Epithelial cell of proximal tubule (primary cell): ENCODE results near the gene TRPV6. TPM values are rescaled to one million over a fixed set of nuclear protein-coding genes. Genes with fewer than 3 reads are reported as not detected.

Source experiments
- DNase-seq: peaks from one replicate; pipeline ENCODE4 v3.0.0-alpha.2; 2011; ENCODE audit warnings: low read depth
- H3K4me3 ChIP-seq: 2 replicates; pipeline ENCODE4 v1.5.1; 2011; ENCODE audit warnings: low read depth, mild to moderate bottlenecking, low read length
- total RNA-seq: library from RNA; depleted of rRNA; stranded (reverse); fragments of >200 nt; gene quantifications from 2 replicates; pipeline ENCODE4 v1.2.3, GENCODE V29; 2015
- TF ChIP-seq, protein P1 (sequence below): conservative IDR thresholded peaks from 2 replicates; pipeline ENCODE4 v1.5.1; 2012; ENCODE audit warnings: low read depth, mild to moderate bottlenecking, low read length

The TRPV6 gene
- total RNA-seq, 1 donor from 2014 or later: 0.06 TPM

DNA sequence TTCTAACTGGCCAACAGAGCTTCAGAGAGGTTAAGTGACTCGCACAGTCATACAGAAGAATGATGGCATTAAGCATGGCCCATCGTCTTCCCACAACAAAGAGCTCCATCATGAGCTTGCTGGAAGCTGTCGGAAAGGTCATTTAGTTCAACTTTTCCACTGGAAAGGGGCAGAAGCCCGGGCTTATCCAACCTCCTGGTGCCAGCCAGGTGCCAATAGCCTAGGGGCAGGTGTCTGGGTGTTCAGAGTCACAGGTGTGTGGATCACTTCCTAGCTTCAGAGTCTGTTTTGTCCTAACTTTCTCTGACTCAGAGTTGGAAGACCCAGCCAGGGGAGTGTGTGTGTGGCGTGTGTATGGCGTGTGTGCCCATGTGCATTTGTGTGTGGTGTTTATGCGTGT, 1.3 kb upstream of the TRPV6 start:
- TF ChIP-seq, protein P1, sequence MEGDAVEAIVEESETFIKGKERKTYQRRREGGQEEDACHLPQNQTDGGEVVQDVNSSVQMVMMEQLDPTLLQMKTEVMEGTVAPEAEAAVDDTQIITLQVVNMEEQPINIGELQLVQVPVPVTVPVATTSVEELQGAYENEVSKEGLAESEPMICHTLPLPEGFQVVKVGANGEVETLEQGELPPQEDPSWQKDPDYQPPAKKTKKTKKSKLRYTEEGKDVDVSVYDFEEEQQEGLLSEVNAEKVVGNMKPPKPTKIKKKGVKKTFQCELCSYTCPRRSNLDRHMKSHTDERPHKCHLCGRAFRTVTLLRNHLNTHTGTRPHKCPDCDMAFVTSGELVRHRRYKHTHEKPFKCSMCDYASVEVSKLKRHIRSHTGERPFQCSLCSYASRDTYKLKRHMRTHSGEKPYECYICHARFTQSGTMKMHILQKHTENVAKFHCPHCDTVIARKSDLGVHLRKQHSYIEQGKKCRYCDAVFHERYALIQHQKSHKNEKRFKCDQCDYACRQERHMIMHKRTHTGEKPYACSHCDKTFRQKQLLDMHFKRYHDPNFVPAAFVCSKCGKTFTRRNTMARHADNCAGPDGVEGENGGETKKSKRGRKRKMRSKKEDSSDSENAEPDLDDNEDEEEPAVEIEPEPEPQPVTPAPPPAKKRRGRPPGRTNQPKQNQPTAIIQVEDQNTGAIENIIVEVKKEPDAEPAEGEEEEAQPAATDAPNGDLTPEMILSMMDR: no peak
- no peak for DNase-seq
- H3K4me3 ChIP-seq: no peak overlapping the region

DNA sequence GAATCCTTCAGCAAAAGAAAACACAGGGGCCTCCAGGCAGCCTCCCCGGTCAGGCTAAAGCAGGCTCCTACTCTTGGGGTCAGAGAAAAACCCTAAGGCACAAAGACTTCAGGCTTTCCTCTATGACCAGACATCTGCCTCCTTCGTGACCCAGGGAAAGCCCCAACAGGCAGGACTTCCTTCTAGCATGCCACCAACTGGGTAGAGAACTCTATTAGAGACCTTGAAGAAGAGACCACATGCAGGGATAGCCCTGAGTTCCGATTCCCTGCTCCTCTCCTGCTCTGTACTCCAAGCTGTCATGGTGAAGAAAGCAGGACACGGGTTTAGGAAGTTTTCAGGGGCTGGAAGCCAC, 1.3 kb downstream of the TRPV6 start:
- H3K4me3 ChIP-seq: no peak overlapping the region
- TF ChIP-seq, protein P1: no peak
- no peak for DNase-seq

DNA sequence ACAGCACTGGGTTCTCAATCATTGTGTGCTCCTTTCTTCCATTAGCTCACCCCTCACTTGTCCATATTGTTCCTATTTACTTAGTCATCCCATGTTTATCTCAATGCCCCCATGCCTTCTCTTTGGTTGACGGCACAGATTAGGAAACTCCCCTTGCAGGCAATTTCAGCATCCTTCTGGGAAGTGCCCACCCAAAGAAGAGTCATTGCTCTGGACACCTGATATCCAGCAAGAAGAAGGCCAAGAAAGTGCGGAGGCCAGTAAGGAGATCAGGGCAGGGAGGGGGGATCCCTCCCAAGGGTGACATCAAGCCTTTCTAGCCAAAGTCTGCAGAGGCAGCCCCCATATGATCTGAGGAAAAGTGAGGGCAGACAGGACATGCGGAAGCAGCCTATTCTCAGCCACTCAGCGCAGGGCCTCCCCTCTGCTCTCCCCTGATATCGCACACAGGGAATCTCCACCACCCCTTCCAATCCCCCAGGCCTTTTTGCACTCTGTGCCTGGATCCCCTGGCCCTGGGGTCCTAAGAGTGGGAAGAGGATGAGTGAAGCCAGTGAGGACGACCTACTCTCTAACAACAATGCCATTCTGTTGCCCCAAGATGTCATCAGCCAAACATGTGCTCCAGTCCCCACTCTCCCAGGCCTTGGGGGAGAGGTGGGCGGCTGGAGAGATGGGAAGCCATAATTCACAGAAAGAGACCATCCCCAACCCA, 1.8 kb downstream of the TRPV6 start:
- TF ChIP-seq, protein P1: no peak
- H3K4me3 ChIP-seq: no peak overlapping the region
- no peak for DNase-seq

DNA sequence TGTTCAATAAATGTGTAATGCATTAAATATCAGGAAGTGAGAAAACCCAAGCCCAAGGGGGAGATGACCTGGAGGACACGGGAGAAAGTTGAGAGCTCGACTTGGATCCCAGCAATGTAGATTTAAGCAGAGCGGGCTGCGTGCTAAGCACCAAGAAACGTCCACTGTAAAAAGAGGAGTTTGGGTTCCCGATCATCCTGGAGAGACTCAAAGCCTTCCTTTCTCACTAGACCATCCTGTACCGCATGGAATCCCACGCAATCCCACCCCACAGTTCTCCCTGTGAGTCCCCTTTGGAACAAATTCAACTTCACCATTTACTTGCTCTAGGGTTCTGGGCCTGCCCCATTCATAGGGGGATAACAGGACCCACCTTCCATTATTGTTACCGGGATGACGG, 2.4 kb downstream of the TRPV6 start:
- DNase-seq: no peak
- TF ChIP-seq, protein P1: no peak
- no peak overlapping the region for H3K4me3 ChIP-seq

DNA sequence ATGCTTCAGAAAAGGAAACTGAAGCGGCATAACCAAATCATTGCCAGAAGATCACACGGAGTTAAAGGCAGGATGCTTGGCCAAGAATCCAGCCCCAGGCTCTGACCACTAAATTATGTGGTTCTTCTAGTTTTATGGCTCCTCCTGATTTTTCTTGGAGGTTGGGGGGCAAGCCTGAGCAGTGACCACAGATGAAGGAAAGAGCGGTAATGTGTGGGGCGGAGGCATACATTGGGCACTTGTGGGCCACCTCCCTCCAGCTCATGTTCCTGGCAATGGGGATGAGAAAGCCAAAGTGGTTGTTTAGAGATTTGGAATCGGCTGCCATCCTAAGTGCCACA, 3.2 kb downstream of the TRPV6 start:
- no peak overlapping the region for H3K4me3 ChIP-seq
- TF ChIP-seq, protein P1: no peak
- no peak for DNase-seq

DNA sequence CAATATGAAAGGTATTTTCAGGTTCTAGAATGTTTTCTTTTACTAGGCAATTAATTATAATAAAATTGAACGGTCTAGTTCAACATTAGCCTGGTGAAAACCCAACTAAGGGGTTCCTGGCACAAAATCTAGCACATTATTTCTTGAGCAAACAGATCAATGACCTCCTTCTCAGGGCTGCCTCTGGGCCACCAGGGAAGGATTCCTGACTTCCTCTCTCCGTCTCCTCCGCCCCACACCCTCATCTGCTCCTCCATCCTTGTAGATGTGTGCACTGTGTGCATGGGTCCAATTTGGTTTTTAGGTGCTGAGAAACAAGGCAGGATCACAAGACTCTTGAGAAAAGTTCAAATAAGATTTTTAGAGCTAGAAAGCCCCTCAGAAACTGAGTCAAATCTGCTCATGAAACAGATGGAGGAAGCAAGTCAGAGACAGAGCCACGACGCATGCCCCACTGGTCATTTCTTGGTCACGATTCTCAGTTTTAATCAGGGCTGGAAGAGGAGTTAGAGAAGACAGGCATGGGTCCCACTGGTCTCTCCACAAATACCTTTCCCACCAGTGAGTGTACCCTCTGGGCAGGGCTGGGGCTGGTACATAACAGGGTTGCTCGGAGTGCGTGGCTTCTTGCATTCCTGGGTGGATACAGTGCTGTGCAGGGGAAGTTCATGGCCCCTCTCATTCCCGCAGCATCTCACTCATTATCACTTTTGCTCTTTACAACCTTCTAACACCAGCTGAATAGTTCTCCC, 3.8 kb downstream of the TRPV6 start:
- no peak for DNase-seq
- no peak overlapping the region for H3K4me3 ChIP-seq
- TF ChIP-seq, protein P1: no peak

DNA sequence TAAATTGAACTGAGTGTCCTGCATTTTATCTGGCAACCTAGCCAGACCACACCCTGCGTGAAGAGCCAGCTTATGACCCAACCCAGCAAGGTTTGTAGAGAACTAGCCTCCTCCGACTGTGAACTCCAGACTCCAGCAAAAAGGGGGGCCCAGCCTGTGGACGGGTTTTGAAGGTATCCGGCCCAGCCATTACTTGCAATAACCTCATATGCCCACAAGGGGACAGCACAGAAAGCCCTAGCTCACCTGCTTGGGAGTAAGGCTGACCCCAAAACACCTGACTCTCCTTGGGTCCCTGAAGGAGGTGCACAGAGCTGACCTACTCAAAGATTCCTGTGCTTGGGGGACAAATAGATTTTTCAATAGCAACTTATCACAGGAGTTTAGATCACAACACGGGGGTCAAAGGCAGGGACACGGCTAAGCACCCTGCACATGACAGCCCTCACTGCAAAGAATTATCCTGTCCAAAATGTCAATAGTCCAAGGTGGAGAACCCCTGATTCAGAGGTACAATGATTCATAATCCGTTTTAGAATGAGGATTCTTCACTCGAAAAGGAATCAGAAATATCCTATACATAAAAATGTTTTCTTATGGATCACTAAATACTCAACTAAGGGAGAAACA, 4.6 kb downstream of the TRPV6 start:
- TF ChIP-seq, protein P1: peak; percentile 87
- DNase-seq: no peak
- H3K4me3 ChIP-seq: no peak overlapping the region
